HG02852 (cell line): ENCODE measurements around the gene KARS1.
A peak's percentile ranks its signal among the peaks of the same experiment; 100 is the strongest.

Source experiments
- ATAC-seq: cut with Tn5 transposase; IDR thresholded peaks from one replicate; pipeline ENCODE4 v1.9.1; 2021; ENCODE audit warnings: mild to moderate bottlenecking, moderate library complexity; ENCODE audit not compliant: unreplicated experiment

Gene KARS1

DNA sequence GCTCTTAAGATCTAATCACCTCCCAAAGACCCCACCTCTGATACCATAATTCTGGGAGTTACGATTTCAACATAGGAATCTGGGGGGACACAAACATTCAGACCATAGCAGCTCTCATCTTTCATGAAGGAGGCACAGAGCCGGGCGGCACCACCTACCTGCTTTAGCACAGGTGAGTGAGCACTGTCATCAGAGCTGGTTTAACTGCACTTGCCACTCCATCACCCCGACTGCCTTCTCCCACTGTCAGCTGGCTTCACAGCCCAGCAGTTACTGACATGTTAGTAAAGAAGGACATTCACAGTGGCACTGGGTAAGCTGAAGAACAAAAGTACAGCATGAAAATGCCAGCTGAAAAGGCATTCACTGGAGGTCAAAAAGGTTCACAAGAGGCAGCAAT is 58.7 kb downstream of the KARS1 start:
- no peak for ATAC-seq

DNA sequence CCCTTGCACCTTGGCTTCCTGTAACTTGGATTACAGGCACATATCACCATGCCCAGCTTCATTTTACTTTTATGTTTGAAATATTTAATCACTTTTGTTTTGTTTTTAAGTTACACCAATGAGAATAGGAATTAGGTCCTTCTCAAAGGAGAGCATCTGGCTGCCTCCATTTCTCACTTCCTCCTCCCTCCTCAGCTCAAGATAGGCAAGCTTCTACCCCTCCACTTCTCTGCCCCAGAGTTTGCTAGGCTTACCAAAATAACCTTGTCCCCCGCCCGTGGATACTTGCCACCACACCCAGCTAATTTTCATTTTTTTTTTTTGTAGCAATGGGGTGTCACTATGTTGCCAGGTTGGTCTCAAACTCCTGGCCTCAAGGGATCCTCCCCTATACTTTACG is 63.4 kb downstream of the KARS1 start:
- ATAC-seq: peak; percentile 63

DNA sequence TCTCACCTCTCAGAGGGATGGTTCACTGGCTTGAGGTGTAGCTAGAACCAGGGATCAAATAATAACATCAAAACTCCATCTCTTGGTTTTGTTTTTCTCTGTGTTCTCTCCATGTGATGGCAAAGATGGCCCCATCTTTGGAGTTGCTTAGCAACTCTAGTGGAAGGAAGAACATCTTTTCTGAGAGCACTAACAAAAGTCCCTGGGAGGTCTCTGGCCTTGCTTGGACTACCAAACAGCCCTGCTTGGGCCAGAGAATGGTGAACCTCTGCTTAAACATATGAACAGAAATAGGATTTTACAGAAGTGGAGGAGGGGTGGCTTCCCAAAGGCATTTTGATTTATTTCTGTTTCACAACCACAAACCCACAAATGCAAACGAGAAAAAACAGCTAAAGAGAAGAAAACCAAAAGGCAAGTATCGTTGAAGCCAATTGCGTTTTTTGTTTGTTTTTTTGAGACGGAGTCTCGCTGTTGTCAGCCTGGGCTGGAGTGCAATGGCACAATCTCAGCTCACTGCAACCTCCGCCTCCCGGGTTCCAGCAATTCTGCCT is 68.1 kb downstream of the KARS1 start:
- ATAC-seq: no peak

DNA sequence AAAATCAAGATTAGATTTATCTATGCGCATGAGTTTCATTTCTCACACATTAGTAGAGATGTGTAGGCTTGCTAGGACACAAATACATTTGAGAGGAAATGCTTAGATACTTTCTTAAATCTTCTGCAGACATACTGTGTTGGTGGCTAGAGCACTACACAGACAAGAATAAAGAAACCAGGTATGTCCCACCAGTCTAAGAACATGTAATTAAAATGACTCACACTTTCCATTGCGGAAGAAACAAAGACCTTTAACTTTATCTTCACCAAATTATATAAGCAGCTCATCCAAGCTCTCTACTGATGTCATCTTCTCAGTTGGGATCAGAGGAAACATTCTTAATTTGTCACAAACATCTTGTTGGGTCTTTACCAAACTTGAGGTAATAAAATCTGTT is 68.7 kb downstream of the KARS1 start:
- no peak for ATAC-seq

DNA sequence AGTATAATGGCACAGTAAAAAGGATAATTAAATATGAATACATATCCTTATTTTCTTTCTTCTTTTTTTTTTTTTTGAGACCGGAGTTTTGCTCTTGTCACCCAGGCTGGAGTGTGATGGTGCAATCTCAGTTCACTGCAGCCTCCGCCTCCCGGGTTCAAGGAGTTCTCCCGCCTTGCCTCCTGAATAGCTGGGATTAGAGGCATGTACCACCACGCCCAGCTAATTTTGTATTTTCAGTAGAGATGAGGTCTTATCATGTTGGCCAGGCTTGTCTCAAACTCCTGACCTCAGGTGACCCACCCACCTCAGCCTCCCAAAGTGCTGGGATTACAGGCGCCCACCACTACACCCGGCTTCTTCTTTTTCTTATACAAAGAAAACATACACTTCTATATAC is 69.3 kb downstream of the KARS1 start:
- no peak for ATAC-seq
